Activated T-helper 1 cell treated with anti-CD3 and anti-CD28 coated beads, Interleukin-2, amount 50 U/mL, for 16 hours (primary cell): ENCODE results near the gene TRERF1.

Experiments used
- DNase-seq, 2 donors: peaks; one replicate each; pipeline ENCODE4 v3.0.0-alpha.2; 2020; ENCODE audit warnings: low read depth in 1 of 2, low spot score in 1 of 2

Gene TRERF1

GRCh38 chr6:42426191-42426590, 25.5 kb downstream of the TRERF1 start:
- DNase-seq = no peak

- no peak for DNase-seq
Observed at GRCh38 chr6:42424906-42425474, 26.7 kb downstream of the TRERF1 start.

GRCh38 chr6:42423244-42423643, 28.5 kb downstream of the TRERF1 start:
- DNase-seq = no peak

- DNase-seq = no peak
Observed at GRCh38 chr6:42420741-42421140, 31.0 kb downstream of the TRERF1 start.

GRCh38 chr6:42419490-42420280, 32.0 kb downstream of the TRERF1 start:
- DNase-seq = no peak

GRCh38 chr6:42418724-42419123, 33.0 kb downstream of the TRERF1 start:
- no peak for DNase-seq

- DNase-seq = peak in 1 of 2 donors; percentile 18
Observed at GRCh38 chr6:42417641-42418112, 34.0 kb downstream of the TRERF1 start.

GRCh38 chr6:42411406-42411805, 40.3 kb downstream of the TRERF1 start:
- DNase-seq = no peak

- no peak for DNase-seq
Observed at GRCh38 chr6:42410861-42411260, 40.9 kb downstream of the TRERF1 start.

GRCh38 chr6:42409581-42409980, 42.1 kb downstream of the TRERF1 start:
- DNase-seq = no peak

GRCh38 chr6:42407379-42407778, 44.3 kb downstream of the TRERF1 start:
- DNase-seq = no peak

GRCh38 chr6:42406306-42407280, 45.1 kb downstream of the TRERF1 start:
- DNase-seq = no peak

GRCh38 chr6:42405021-42405420, 46.7 kb downstream of the TRERF1 start:
- no peak for DNase-seq

GRCh38 chr6:42404484-42404883, 47.2 kb downstream of the TRERF1 start:
- DNase-seq = no peak

GRCh38 chr6:42403831-42404230, 47.9 kb downstream of the TRERF1 start:
- DNase-seq = no peak

- no peak for DNase-seq
Observed at GRCh38 chr6:42403421-42403820, 48.3 kb downstream of the TRERF1 start.

GRCh38 chr6:42402184-42402583, 49.5 kb downstream of the TRERF1 start:
- peak in 1 of 2 donors; percentile 25 for DNase-seq

GRCh38 chr6:42401613-42401951, 50.1 kb downstream of the TRERF1 start:
- no peak for DNase-seq

- no peak for DNase-seq
Observed at GRCh38 chr6:42400886-42401612, 50.7 kb downstream of the TRERF1 start.

GRCh38 chr6:42400061-42400760, 51.5 kb downstream of the TRERF1 start:
- no peak for DNase-seq
